HCT116 (cell line): Measurements from ENCODE around the gene EEFSEC. TPM values are rescaled to one million over a fixed set of nuclear protein-coding genes. Genes with fewer than 3 reads are reported as not detected.

Experiments
- ATAC-seq: fragments of 200-7000 bp; cut with Tn5 transposase; 2 replicates; pipeline ENCODE4 v1.9.1; 2020; ENCODE audit warnings: mild to moderate bottlenecking, moderate library complexity
- BruUV-seq: library from RNA; stranded (reverse); fragments of 400-500 nt; replicated peaks from 2 replicates; lab custom pipeline; 2021; lab: Mats Ljungman, UMichigan
- CTCF ChIA-PET: fragments of 300-600 bp; sonication (Branson Sonifier 250); formaldehyde crosslinking; loops from one replicate; lab custom pipeline; 2021; ENCODE audit warnings: antibody characterized with exemption; lab: Charles Lee
- POLR2A ChIA-PET: fragments of 300-600, 350-600 bp; sonication (Branson Sonifier 250); formaldehyde crosslinking; loops from one replicate; lab custom pipeline; 2021; ENCODE audit warnings: antibody characterized with exemption; lab: Charles Lee
- RAD21 ChIA-PET, 2 experiments: fragments of 300-600 bp; sonication (Branson Sonifier 250); formaldehyde crosslinking; loops; one replicate each; lab custom pipeline; 2023; ENCODE audit warnings: low total read pairs in 2 of 2; ENCODE audit not compliant: uncharacterized antibody in 2 of 2, unreplicated experiment in 2 of 2, low non-redundant PET in 1 of 2; lab: Charles Lee
- DNase-seq: peaks from one replicate; pipeline ENCODE4 v3.0.0-alpha.2; 2010; ENCODE audit warnings: low read depth, low spot score
- H2AFZ ChIP-seq: fragments of 200-600 bp; shearing (Covaris generic), sonication (generic); 2 replicates; pipeline ENCODE4 v1.6.1; 2017; ENCODE audit warnings: low read depth, mixed run types, mixed read lengths, antibody characterized with exemption, low read length; ENCODE audit not compliant: poor library complexity, severe bottlenecking
- H3K27ac ChIP-seq: 2 replicates; pipeline ENCODE4 v1.5.1; 2012; ENCODE audit warnings: low read depth, low read length
- H3K27me3 ChIP-seq: fragments of 200-600 bp; sonication (generic); 2 replicates; pipeline ENCODE4 v1.6.1; 2016; ENCODE audit warnings: mixed run types, low read length, mixed read lengths; ENCODE audit not compliant: insufficient read depth
- H3K36me3 ChIP-seq, 2 experiments: fragments of 200-500 bp in 1 of 2; fragments of 200-600 bp in 1 of 2; sonication (Bioruptor generic) in 1 of 2; sonication (generic) in 1 of 2; 2 replicates each; pipeline versions ENCODE4 v1.5.1 to v1.6.1; 2014 to 2016; ENCODE audit warnings: low read length in 2 of 2, inconsistent platforms in 1 of 2, mixed read lengths in 1 of 2, mixed run types in 1 of 2; ENCODE audit not compliant: insufficient read depth in 2 of 2, control insufficient read depth in 1 of 2
- H3K4me1 ChIP-seq, 2 experiments: fragments of 200-600 bp in 1 of 2; sonication (generic) in 1 of 2; 2 replicates each; pipeline versions ENCODE4 v1.5.1 to v1.6.1; 2012 to 2017; ENCODE audit warnings: low read length in 2 of 2, inconsistent platforms in 1 of 2, mild to moderate bottlenecking in 1 of 2, mixed read lengths in 1 of 2, mixed run types in 1 of 2, moderate library complexity in 1 of 2; ENCODE audit not compliant: insufficient read depth in 2 of 2, control insufficient read depth in 1 of 2
- H3K4me2 ChIP-seq: fragments of 200-600 bp; sonication (generic); 2 replicates; pipeline ENCODE4 v1.6.1; 2017; ENCODE audit warnings: mixed run types, low read length, mixed read lengths
- H3K4me3 ChIP-seq, 2 experiments: fragments of 200-600 bp in 1 of 2; sonication (generic) in 1 of 2; replicated peaks in 1 of 2; 2 replicates each; pipeline ENCODE4 v1.5.1; 2011 to 2016; ENCODE audit warnings: low read length in 2 of 2, control low read depth in 1 of 2, low read depth in 1 of 2, mild to moderate bottlenecking in 1 of 2, mixed read lengths in 1 of 2, mixed run types in 1 of 2
- H3K79me2 ChIP-seq: fragments of 200-600 bp; sonication (generic); 2 replicates; pipeline ENCODE4 v1.6.1; 2017; ENCODE audit warnings: mild to moderate bottlenecking, mixed run types, low read length, moderate library complexity, mixed read lengths; ENCODE audit not compliant: insufficient read depth
- H3K9ac ChIP-seq: fragments of 200-600 bp; sonication (generic); 2 replicates; pipeline ENCODE4 v1.6.1; 2016; ENCODE audit warnings: low read length, mixed read lengths
- H3K9me2 ChIP-seq: fragments of 200-600 bp; sonication (generic), shearing (Covaris generic); 2 replicates; pipeline ENCODE4 v1.6.1; 2017; ENCODE audit warnings: mixed run types, mild to moderate bottlenecking, moderate library complexity; ENCODE audit not compliant: insufficient read depth
- H3K9me3 ChIP-seq, 2 experiments: fragments of 200-500 bp in 1 of 2; fragments of 200-600 bp in 1 of 2; sonication (Bioruptor generic) in 1 of 2; sonication (generic) in 1 of 2; 2 replicates each; pipeline ENCODE4 v1.6.1; 2014 to 2017; ENCODE audit warnings: low read length in 2 of 2, mixed read lengths in 2 of 2, inconsistent platforms in 1 of 2, low read depth in 1 of 2, mild to moderate bottlenecking in 1 of 2, mixed run types in 1 of 2, moderate library complexity in 1 of 2; ENCODE audit not compliant: control insufficient read depth in 1 of 2, insufficient read depth in 1 of 2
- H4K20me1 ChIP-seq: fragments of 200-600 bp; sonication (generic), shearing (Covaris generic); 2 replicates; pipeline ENCODE4 v1.6.1; 2017; ENCODE audit warnings: mixed run types, mild to moderate bottlenecking, moderate library complexity; ENCODE audit not compliant: insufficient read depth
- CBX3 ChIP-seq: IDR thresholded peaks from 2 replicates; pipeline ENCODE4 v1.6.1; 2012; ENCODE audit warnings: low read depth
- CTCF ChIP-seq, 3 experiments: fragments of 200-600 bp in 1 of 3; sonication (generic) in 1 of 3; IDR thresholded peaks in 2 of 3; conservative IDR thresholded peaks in 1 of 3; 2 replicates each; pipeline ENCODE4 v1.5.1; 2012 to 2017; ENCODE audit warnings: low read depth in 2 of 3, low read length in 2 of 3, antibody characterized with exemption in 1 of 3, borderline replicate concordance in 1 of 3, control low read depth in 1 of 3, mild to moderate bottlenecking in 1 of 3, mixed read lengths in 1 of 3, mixed run types in 1 of 3, moderate library complexity in 1 of 3; ENCODE audit not compliant: insufficient read depth in 1 of 3
- EZH2phosphoT487 ChIP-seq: fragments of 200-600 bp; IDR thresholded peaks from 2 replicates; pipeline ENCODE4 v1.6.1; 2018; ENCODE audit warnings: antibody characterized with exemption, borderline replicate concordance
- SIN3A ChIP-seq: IDR thresholded peaks from 2 replicates; pipeline ENCODE4 v1.6.1; 2012; ENCODE audit warnings: low read depth
- YY1 ChIP-seq: IDR thresholded peaks from 2 replicates; pipeline ENCODE4 v1.6.1; 2011; ENCODE audit warnings: low read length, low read depth, moderate library complexity, mild to moderate bottlenecking; ENCODE audit not compliant: insufficient replicate concordance; ENCODE audit errors: extremely low read depth
- ZBTB33 ChIP-seq: IDR thresholded peaks from 2 replicates; pipeline ENCODE4 v1.6.1; 2011; ENCODE audit warnings: mild to moderate bottlenecking, low read length, moderate library complexity; ENCODE audit not compliant: insufficient replicate concordance; ENCODE audit errors: extremely low read depth
- ZFX ChIP-seq: fragments of 450-650 bp; IDR thresholded peaks from 2 replicates; pipeline ENCODE4 v1.6.1; 2017
- intact Hi-C: fragments of 100-400 bp; cut with micrococcal nuclease; formaldehyde crosslinking; loops from 2 replicates; pipeline ENCODE4 v1.10.0; 2022
- total RNA-seq: library from RNA; stranded (reverse); gene quantifications from one replicate; pipeline ENCODE4 v1.2.1, GENCODE V29; 2021; ENCODE audit not compliant: unreplicated experiment

The EEFSEC gene
- total RNA-seq, 1 experiment from 2014 or later: 16.1 TPM

DNA sequence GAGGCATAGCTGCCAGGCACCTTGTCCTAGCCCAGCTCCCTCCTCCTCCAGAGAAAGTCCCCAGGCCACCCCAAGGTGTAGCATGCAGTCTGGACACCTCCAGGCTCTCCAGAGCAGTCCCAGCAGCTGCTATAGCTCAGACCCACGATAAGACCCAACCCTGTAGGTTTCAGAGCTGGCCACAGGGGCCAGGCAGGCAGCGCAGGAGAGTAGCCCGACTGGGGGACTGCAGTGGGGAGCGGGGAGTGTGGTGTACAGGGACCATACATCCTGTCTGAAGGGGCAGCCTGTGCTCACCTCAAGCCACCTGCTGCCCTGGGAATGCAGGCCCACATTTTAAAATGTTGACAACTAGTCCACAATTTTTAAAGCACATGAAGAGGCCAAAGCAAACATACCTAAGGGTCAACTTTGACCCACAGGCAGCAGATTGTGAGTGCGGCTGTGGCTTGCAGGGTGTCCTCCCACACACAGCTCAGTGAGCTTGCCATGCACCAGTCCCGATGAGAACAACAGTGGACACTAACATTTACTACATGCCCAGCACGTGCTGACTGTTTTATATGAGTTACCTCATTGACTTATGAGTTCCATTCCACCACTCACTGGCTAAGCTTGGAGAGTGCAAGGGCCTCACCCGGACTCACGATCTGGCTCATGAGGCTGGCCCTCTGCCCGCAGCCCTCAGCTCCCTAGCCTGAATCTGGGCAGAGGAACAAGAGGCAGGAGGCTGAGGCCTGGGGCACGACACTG, 232.0 kb downstream of the EEFSEC start:
- no peak for ATAC-seq

More for the DNA sequence above, 232.0 kb downstream of the EEFSEC start:
- H3K9ac ChIP-seq: no peak overlapping the region
- H3K4me1 ChIP-seq: peaks cover 23% of the 10 kb centered on the region in 2 experiments
- ChIA-PET CTCF (no interaction called here), POLR2A (no interaction called here)
- intact Hi-C loops: no loop called here
- no peaks in the 10 kb centered on the region for H3K9me3 ChIP-seq
- no peak for DNase-seq
- no peak overlapping the region for H3K4me2 ChIP-seq
- no peaks in the 10 kb centered on the region for H3K79me2 ChIP-seq
- no peak overlapping the region for H3K27ac ChIP-seq
- H3K36me3 ChIP-seq: no peaks in the 10 kb centered on the region
- no TSS peak for BruUV-seq
- no peak overlapping the region for H3K4me3 ChIP-seq
- TF ChIP-seq ZFX (no peak), EZH2phosphoT487 (no peak), YY1 (no peak), CTCF (IDR thresholded peaks at IDR 0.05 in 2 of 3, conservative IDR thresholded peaks at IDR 0.05 in 1 of 3; ENCODE audit: borderline replicate concordance in 1 of 3, insufficient read depth in 1 of 3, low read depth in 2 of 3, low read length in 2 of 3) (no peak), ZBTB33 (no peak), CBX3 (no peak), SIN3A (no peak)
- TF ChIP-seq, all 23 proteins: peak for 0
- Histone ChIP-seq H3K27me3 (no peaks in the 10 kb centered on the region), H2AFZ (no peak overlapping the region), H3K9me2 (no peaks in the 10 kb centered on the region), H4K20me1 (no peaks in the 10 kb centered on the region)
- RAD21 ChIA-PET: no interaction called here
